Calu3 (cell line): ENCODE measurements around the gene NTSR1. TPM values are rescaled to one million over a fixed set of nuclear protein-coding genes. Genes with fewer than 3 reads are reported as not detected.

Source experiments
- BruUV-seq: library from RNA; stranded (reverse); fragments of 400-500 nt; replicated peaks from 2 replicates; lab custom pipeline; 2021; lab: Mats Ljungman, UMichigan
- CTCF ChIA-PET: fragments of 300-600 bp; sonication (Branson Sonifier 250); formaldehyde crosslinking; loops from one replicate; lab custom pipeline; 2022; ENCODE audit warnings: antibody characterized with exemption; lab: Charles Lee
- DNase-seq: peaks from one replicate; pipeline ENCODE4 v3.0.0; 2022
- H3K27ac Mint-ChIP-seq: one replicate; pipeline ENCODE4 v1.8.0; 2022; ENCODE audit warnings: mixed read lengths; ENCODE audit not compliant: unreplicated experiment
- H3K27me3 Mint-ChIP-seq: one replicate; pipeline ENCODE4 v1.8.0; 2022; ENCODE audit warnings: mixed read lengths; ENCODE audit not compliant: unreplicated experiment
- H3K36me3 Mint-ChIP-seq: one replicate; pipeline ENCODE4 v1.8.0; 2022; ENCODE audit warnings: mild to moderate bottlenecking, moderate library complexity, mixed read lengths; ENCODE audit not compliant: insufficient read depth, unreplicated experiment
- H3K4me1 Mint-ChIP-seq: one replicate; pipeline ENCODE4 v1.8.0; 2022; ENCODE audit warnings: mild to moderate bottlenecking, low read depth, mixed read lengths; ENCODE audit not compliant: unreplicated experiment
- H3K4me3 Mint-ChIP-seq: one replicate; pipeline ENCODE4 v1.8.0; 2022; ENCODE audit warnings: mild to moderate bottlenecking, low read depth, moderate library complexity, mixed read lengths; ENCODE audit not compliant: unreplicated experiment
- H3K9me3 Mint-ChIP-seq: one replicate; pipeline ENCODE4 v1.8.0; 2022; ENCODE audit warnings: low read depth, mixed read lengths; ENCODE audit not compliant: unreplicated experiment
- intact Hi-C: fragments of 100-400 bp; cut with micrococcal nuclease; formaldehyde crosslinking; loops from one replicate; pipeline ENCODE4 v1.10.0; 2022; ENCODE audit not compliant: unreplicated experiment
- total RNA-seq: library from RNA; stranded (reverse); gene quantifications from 2 replicates; pipeline ENCODE4 v1.2.3, GENCODE V29; 2022
- TF ChIP-seq, protein P1 (sequence below): fragments of 200-600 bp; IDR thresholded peaks from one replicate; pipeline ENCODE4 v1.8.0; 2022; ENCODE audit warnings: antibody characterized with exemption; ENCODE audit not compliant: unreplicated experiment

NTSR1 gene
- total RNA-seq, 1 experiment from 2014 or later: not detected

DNA sequence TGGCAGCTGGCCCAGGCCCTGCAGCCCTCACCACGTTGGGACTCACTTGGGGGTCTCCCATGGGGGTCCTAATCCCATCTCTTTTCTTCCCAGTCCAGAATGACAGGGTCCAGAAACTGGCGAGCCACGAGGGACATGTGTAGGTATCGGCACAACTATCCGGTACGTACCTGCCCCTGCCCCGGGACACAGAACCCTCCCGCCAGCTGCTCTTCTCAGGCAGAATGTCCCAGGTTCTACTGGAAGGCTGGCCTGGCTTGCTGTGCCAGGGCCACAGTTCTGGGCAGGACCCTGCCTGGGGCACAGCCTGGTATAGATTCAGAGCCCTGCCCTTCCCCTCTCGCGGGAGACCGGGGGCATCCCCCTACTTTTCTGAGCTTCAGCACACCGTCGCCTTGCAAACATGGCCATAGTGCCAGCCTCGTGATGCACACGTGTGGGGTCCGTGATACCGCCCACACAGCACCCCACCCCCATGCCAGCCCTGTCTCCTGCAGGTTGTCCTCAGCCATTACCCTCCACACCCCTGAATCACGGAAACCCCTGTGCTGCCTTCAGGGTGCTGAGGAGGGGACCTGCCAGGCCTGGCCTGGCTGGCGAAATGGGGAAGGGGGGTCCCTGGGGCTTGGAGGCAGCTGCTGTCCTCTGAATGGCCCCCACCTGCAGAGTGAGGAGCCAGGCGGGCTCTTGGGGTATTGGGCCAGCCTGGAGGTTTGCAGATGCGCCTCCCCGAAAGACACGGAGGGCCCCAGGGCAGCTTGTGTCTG, 99.0 kb downstream of the NTSR1 start:
- Mint-ChIP-seq H3K27ac (no peak overlapping the region), H3K27me3 (no peaks in the 10 kb centered on the region), H3K4me3 (no peak overlapping the region), H3K4me1 (peaks cover 31% of the 10 kb centered on the region), H3K36me3 (peaks cover 82% of the 10 kb centered on the region), H3K9me3 (no peaks in the 10 kb centered on the region)
- intact Hi-C loops: loop anchor here (1.0 kb wide), 1 partner anchor 139 kb away; no protein-coding TSS in a partner anchor
- CTCF ChIA-PET: interaction anchor here (0.6 to 1.4 kb wide), 13 partner anchors 8 to 308 kb away, joined by 3 to 8 read pairs (median 4); partner anchors contain the start of gene MRGBP
- DNase-seq: no peak
- BruUV-seq: no TSS peak
- TF ChIP-seq, protein P1, sequence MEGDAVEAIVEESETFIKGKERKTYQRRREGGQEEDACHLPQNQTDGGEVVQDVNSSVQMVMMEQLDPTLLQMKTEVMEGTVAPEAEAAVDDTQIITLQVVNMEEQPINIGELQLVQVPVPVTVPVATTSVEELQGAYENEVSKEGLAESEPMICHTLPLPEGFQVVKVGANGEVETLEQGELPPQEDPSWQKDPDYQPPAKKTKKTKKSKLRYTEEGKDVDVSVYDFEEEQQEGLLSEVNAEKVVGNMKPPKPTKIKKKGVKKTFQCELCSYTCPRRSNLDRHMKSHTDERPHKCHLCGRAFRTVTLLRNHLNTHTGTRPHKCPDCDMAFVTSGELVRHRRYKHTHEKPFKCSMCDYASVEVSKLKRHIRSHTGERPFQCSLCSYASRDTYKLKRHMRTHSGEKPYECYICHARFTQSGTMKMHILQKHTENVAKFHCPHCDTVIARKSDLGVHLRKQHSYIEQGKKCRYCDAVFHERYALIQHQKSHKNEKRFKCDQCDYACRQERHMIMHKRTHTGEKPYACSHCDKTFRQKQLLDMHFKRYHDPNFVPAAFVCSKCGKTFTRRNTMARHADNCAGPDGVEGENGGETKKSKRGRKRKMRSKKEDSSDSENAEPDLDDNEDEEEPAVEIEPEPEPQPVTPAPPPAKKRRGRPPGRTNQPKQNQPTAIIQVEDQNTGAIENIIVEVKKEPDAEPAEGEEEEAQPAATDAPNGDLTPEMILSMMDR: no peak

DNA sequence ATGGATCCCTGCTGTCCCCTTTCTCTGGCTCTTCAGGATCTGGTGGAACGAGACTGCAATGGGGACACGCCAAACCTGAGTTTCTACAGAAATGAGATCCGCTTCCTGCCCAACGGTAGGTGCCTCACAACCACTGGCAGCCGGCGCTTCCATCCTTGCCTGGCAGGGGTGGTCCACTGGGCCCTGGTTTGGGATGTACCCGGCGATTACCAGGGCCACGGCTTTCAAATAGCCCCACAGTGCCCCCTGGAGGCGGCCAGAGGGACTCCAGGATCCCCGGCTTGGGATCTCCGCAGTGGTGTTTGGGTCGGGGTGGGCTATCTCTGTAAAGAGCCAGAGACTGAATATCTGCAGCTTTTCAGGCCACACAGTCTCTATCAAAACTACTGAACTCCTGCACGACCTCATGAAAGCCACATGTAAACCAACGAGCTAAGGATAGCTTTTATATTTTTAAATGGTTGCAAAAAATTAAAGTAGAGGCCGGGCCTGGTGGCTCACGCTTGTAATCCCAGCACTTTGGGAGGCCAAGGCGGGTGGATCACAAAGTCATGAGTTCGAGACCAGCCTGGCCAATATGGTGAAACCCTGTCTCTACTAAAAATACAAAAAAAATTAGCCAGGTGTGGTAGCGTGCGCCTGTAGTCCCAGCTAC, 99.7 kb downstream of the NTSR1 start:
- Mint-ChIP-seq H3K36me3 (peaks cover 85% of the 10 kb centered on the region), H3K4me3 (no peak overlapping the region), H3K27me3 (no peaks in the 10 kb centered on the region), H3K4me1 (peaks cover 31% of the 10 kb centered on the region), H3K9me3 (no peaks in the 10 kb centered on the region), H3K27ac (no peak overlapping the region)
- BruUV-seq: no TSS peak
- intact Hi-C loops: loop anchor here (1.0 kb wide), 1 partner anchor 140 kb away; no protein-coding TSS in a partner anchor
- peak; percentile 89 for DNase-seq
- TF ChIP-seq, protein P1: peak; percentile 99
- CTCF ChIA-PET: interaction anchor here (0.6 to 1.4 kb wide), 15 partner anchors 9 to 308 kb away, joined by 3 to 8 read pairs (median 4); partner anchors contain the start of genes COL9A3, MRGBP and TCFL5

DNA sequence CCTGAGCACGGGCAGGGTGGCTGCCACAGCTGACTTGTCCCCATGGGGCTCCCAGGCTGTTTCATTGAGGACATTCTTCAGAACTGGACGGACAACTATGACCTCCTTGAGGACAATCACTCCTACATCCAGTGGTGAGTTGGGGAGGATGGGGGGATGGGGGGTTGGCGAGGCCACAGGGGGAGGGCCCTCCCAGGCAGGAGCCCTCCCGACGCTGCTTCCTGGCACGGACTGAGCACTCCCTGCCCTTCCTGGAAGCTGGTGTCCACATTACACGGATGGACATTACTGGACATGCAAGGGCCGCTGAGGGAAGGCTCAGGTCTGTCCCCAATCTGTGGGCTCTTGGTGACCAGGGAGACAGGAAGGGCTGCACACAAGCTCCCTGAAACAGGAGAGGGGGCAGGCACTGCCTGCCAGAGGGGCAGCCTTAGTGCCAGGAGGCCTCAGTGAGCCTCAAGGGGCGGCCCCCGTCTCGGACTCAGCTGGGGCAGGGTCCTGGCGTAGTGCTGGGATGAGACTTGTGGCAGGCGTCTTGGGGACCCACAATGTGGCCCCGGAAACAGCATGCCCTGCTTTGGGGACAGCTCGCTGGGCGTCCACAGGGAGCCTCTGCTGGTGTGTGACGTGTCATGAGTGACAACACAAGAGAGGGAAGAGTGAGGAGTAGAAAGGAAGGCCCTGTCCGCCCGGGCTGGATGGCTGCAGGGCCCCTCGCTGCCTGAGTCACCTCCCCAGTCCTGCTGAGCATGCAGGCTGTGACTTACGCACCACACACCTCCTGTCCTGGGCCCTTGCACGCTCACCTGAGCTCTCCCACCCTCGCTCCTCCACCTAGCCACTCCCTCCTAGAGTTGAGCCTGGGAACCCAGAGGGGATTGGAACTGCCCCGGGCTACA, 101.1 kb downstream of the NTSR1 start:
- Mint-ChIP-seq H3K36me3 (peaks cover 84% of the 10 kb centered on the region), H3K9me3 (no peaks in the 10 kb centered on the region), H3K4me3 (no peak overlapping the region), H3K27me3 (peaks cover 4% of the 10 kb centered on the region), H3K4me1 (peaks cover 23% of the 10 kb centered on the region), H3K27ac (no peak overlapping the region)
- TF ChIP-seq, protein P1: no peak
- CTCF ChIA-PET: interaction anchor here (0.5 to 1.3 kb wide), 3 partner anchors 52 to 260 kb away, joined by 3 to 5 read pairs (median 4); partner anchors contain the start of gene TCFL5
- no TSS peak for BruUV-seq
- DNase-seq: no peak
- intact Hi-C loops: no loop called here

DNA sequence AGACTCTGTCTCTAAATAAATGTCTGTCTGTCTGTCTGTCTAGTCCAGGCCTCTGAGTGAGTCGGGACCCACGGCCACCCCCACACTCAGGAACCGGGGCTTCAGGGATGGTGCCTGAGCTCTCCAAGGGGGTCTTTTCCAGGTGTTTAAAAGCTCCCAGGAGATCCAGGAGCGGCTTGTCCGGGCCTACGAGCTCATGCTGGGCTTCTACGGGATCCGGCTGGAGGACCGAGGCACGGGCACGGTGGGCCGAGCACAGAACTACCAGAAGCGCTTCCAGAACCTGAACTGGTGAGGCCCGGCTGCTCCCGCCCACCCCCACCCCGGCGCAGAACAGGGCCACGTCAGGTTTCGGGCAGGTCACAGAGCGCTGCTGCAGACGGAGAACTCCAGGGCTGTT, 102.7 kb downstream of the NTSR1 start:
- H3K4me1 Mint-ChIP-seq: peaks cover 15% of the 10 kb centered on the region
- CTCF ChIA-PET: interaction anchor here (0.7 kb wide), 1 partner anchor 145 kb away, joined by 10 read pairs; no protein-coding TSS in a partner anchor
- intact Hi-C loops: no loop called here
- TF ChIP-seq, protein P1: no peak
- BruUV-seq: no TSS peak
- no peaks in the 10 kb centered on the region for H3K9me3 Mint-ChIP-seq
- H3K36me3 Mint-ChIP-seq: peaks cover 82% of the 10 kb centered on the region
- H3K27me3 Mint-ChIP-seq: peaks cover 19% of the 10 kb centered on the region
- no peak overlapping the region for H3K27ac Mint-ChIP-seq
- no peak for DNase-seq
- no peak overlapping the region for H3K4me3 Mint-ChIP-seq
